EL (cell line): ENCODE results near the gene NHERF2.

Source experiments
- DNase-seq: peaks from one replicate; pipeline ENCODE4 v3.0.0-alpha.2; 2016

NHERF2 gene

GRCh38 chr16:2084895-2085625 is 58.4 kb downstream of the NHERF2 start:
- no peak for DNase-seq

- no peak for DNase-seq
These were observed 59.0 kb downstream of the NHERF2 start for GRCh38 chr16:2085669-2086068.

DNA sequence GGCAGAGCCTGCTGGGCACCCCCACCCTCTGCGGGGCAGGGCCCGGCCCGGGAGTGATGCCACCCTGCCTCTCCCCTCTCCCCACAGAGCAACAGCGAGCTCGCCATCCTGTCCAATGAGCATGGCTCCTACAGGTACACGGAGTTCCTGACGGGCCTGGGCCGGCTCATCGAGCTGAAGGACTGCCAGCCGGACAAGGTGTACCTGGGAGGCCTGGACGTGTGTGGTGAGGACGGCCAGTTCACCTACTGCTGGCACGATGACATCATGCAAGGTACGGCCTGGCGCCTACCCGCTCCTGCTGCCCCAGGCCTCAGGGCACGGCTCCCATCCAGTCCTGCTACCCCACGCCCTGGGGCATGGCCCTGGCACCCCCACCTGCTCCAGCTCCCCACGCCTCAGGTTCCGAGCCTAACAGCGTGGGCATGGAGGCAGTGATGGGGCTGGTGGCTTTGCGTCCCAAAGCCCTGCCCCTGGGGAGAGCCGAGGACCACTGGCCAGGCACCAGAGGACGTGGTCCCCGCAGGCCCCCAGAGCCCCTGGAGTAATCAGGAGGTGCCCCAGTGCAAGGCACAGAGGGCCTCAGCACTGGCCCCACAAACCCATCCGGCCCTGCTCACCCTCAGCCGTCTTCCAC is 59.5 kb downstream of the NHERF2 start:
- no peak for DNase-seq

- DNase-seq = no peak
These were observed 60.4 kb downstream of the NHERF2 start for GRCh38 chr16:2086812-2087747.

GRCh38 chr16:2087748-2088631 is 61.3 kb downstream of the NHERF2 start:
- DNase-seq = no peak
